ENCODE measurements around the gene BTG2.
"Not testable (repeated sequence)": the region's sequence is repeated elsewhere in the genome, so short reads cannot be mapped to it uniquely, and the experiment has no call there.

Gene BTG2, protein sequence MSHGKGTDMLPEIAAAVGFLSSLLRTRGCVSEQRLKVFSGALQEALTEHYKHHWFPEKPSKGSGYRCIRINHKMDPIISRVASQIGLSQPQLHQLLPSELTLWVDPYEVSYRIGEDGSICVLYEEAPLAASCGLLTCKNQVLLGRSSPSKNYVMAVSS

DNA sequence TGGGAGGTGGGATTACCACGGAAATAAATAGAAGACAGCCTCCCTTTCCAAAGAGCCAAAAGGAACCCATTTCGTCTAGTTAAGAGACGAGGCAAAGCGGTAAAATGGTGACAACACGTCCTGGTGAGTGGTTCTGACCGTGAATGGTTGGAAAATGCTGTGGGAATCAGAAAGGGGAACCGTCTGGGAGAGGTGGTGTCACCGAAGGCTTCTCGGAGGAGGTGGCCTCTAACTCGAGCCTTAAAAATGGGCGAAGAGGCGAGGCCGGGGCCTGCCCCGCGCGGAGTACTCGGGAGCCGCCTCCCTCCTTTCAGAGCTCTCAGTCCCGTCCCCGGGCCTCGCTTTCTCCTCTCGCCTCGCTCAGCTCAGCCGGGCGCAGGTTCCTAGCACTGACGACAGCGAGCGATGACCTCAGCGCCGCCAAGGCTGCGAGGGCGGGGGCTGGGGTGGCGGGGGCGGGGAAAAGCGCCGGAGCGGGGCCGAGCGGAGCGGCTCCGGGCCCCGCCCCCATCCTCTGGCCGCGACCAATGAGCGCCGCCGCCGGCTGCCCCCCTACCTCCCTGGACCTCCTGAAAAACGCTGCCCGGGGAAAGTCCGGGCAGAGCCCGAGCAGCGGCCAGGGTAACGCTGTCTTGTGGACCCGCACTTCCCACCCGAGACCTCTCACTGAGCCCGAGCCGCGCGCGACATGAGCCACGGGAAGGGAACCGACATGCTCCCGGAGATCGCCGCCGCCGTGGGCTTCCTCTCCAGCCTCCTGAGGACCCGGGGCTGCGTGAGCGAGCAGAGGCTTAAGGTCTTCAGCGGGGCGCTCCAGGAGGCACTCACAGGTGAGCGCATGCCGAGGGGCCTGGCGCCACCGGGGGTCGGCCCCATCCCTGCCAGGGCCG is at the start of gene BTG2:
Gene BTG2, plus strand, starts transcription at position 601 of the 890 bp plus-strand sequence. Its CDS starts 88 bp downstream, at position 689.
- peak; percentile 70 to 88 for DNase-seq (ENCODE audit: low read depth in 1 of 2, low spot score in 1 of 2)

DNA sequence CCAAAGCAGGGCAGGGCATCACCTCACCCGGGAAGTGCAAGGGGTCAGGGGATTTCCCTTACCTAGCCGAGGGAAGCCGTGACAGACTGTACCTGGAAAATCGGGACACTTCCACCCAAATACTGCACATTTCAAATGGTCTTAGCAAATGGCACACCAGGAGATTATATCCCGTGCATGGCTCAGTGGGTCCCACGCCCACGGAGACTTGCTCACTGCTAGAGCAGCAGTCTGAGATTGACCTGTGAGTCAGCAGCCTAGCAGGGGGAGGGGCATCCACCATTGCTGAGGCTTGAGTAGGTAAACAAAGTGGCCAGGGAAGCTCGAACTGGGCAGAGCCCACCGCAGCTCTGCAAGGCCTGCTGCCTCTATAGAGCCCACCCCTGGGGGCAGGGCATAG is 48.7 kb upstream of the BTG2 start:
- DNase-seq (ENCODE audit: low read depth in 1 of 2, low spot score in 1 of 2): not testable (repeated sequence)

DNA sequence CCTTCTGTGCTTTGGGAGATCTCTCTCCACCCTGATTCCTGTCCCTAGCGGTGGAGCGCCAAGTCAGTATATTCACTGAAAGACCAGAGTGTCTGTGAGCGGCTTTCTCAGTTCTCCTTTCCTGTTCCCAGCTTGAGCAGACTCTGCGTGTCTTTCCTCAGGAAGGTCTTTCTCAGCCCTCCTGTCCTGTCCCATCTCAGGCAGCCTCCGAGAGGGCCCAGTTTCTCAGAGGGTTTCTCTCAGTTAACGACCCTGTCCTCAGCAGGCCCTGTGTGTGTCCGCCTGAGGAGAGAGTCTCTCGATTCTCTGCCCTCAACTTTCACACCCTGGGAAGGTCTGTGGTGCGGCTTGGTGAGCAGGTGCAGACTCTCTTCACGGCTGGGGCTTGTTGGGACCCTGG is 41.8 kb upstream of the BTG2 start:
- no peak for DNase-seq (ENCODE audit: low read depth in 1 of 2, low spot score in 1 of 2)

DNA sequence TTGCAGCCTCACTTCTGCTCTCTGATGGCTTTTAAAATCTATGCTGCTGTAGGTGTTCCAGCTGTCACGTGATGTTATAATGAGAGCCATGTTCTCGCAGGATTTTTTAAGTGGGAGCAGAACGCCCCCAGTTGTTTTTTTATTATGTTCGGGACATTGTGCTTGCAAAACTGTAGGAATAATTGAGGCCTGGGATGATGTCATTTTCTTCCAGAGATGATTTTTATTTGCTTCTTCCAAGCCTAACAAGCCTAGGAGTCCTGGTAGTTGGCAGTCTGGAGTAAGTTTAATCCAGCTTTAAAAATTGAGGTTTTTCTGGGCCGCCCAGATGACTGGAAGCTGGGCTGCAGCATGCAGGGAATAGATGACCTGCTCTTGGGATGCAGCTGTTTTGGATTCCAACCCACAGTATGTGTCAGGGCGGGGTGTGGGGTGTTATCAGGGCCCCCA is 41.2 kb upstream of the BTG2 start:
- DNase-seq (ENCODE audit: low read depth in 1 of 2, low spot score in 1 of 2): no peak

DNA sequence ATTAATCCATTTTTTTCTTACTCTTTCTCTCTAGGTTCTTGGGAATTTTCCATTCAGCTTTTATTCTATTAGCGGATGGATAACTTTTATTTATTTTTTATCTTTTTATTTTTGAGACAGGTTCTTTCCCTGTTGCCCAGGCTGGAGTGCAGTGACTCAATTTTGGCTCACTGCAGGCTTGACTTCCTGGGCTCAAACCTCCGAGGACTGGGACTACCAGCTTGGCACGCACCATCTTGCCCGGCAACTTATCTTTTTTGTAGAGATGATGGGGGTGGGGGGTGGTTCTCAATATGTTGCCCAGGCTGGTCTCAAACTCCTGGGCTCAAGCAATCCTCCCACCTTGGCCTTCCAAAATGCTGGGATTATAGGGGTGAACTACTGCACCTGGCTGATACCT is 39.8 kb upstream of the BTG2 start:
- no peak for DNase-seq (ENCODE audit: low read depth in 1 of 2, low spot score in 1 of 2)

DNA sequence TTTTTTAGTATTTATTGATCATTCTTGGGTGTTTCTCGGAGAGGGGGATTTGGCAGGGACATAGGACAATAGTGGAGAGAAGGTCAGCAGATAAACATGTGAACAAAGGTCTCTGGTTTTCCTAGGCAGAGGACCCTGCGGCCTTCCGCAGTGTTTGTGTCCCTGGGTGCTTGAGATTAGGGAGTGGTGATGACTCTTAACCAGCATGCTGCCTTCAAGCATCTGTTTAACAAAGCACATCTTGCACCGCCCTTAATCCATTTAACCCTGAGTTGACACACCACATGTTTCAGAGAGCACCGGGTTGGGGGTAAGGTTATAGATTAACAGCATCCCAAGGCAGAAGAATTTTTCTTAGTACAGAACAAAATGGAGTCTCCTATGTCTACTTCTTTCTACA is 39.2 kb upstream of the BTG2 start:
- DNase-seq (ENCODE audit: low read depth in 1 of 2, low spot score in 1 of 2): not testable (repeated sequence)

DNA sequence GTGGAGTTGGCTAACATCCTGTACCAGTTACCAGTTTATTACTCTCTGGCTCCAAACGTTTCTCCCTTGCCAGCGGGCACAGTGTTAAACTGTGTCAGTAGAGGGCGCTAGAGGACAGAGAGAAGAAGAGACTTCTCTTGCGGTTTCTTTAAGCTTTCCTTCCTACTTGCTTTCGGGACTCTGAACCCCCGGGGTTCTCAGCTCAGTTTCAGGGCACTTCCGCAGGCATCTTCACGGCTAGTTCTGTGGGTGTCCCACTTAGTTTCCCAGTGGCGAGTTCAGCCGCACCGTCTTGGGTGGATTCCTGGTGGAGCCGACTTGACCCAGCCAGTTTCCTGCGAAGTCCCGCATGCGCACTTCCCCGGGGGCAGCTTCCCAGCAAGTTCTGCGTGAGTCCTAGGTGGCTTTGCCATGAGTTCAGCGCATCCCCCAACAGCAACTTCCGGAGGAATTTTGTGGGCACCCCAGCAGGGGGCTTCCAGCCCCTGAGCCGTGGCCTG is 37.9 kb upstream of the BTG2 start:
- DNase-seq (ENCODE audit: low read depth in 1 of 2, low spot score in 1 of 2): peak; percentile 59 to 67

DNA sequence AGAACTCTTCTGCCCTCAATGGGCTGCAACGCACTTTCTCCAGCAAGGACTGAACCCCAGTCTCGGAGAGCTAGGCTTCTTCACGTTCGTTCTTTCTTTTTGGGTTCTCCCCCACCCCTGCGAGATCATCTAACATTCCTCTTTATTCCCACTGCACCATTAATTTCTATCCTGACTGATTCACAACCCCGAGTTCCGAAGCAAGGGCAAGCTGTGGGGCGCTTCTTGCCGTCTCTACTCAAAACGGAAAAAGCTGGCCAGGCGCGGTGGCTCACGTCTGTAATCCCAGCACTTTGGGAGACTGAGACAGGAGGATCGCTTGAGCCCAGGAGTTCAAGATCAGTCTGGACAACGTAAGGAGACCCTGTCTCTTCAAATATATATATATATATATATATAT is 37.4 kb upstream of the BTG2 start:
- no peak for DNase-seq (ENCODE audit: low read depth in 1 of 2, low spot score in 1 of 2)

DNA sequence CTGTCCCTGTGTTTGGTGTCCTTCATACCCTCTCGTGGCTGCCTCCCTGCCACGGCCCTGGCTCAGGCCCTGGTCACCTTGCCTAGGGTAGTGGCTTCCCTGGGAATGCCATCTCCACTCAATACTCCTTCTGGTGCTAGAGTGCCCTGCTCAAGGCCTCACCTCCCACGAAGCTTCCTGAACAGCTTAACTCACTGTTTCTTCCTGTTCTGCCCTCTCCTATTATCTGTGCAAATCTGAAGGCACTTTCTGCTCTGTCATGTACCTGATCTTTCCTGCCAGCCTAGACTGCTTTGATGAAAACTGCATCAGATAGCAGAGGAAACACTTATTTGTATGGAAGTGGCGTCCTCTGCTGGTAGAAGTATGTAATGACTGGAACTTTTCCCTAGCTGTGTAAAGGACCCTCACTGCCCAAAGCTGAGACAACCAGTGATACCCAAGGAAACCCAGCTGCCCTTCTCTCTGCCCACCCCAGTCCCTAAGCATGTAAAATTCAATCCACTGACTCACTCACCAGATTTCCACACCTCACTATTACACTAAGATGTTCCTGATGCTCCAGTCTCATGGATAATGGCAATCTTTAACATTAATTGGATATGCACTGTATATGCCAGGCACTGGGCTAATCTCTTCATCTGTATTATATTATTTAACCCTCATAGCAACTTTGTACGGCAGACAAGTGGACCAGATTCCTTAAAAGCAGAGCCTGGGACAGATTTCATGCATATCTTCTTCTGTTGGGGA is 36.2 kb upstream of the BTG2 start:
- DNase-seq (ENCODE audit: low read depth in 1 of 2, low spot score in 1 of 2): no peak

DNA sequence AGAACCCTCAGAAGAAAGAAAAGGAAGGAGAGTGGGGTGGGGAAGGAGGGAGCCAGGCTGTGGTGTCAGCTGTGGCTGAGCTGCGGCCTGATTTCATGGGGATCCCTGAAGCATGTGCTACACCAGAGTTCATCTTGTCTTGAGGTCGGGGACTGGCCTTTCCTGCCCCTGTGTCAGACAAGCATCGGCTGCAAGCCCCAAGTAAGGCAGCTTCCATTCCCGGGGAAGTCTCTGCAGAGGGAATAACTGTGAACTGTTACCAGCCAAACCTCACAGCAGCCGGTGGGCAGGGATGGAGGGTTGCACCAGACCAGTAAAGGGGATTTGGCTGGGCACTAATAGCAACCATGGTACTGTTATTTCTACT is 35.7 kb upstream of the BTG2 start:
- no peak for DNase-seq (ENCODE audit: low read depth in 1 of 2, low spot score in 1 of 2)

DNA sequence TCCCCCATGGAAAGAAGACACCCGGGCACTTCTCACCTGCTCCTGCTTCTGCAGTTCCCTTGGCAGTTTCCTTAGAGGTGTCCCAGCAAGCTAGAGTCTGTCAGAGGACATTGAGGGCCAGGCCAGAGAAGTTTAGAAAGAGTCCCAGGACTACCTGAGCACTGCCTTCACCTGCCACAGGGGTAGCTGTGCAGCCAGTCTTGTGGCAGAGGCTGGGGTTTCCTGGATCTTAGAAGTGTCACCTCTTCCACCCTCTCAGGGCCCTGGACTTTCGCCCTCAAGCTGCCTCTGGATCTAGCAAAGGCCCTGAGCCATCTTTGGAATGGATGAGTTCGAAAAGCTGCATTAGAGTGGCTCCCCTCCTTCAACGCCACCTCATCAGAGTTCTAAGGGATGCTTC is 34.9 kb upstream of the BTG2 start:
- no peak for DNase-seq (ENCODE audit: low read depth in 1 of 2, low spot score in 1 of 2)

DNA sequence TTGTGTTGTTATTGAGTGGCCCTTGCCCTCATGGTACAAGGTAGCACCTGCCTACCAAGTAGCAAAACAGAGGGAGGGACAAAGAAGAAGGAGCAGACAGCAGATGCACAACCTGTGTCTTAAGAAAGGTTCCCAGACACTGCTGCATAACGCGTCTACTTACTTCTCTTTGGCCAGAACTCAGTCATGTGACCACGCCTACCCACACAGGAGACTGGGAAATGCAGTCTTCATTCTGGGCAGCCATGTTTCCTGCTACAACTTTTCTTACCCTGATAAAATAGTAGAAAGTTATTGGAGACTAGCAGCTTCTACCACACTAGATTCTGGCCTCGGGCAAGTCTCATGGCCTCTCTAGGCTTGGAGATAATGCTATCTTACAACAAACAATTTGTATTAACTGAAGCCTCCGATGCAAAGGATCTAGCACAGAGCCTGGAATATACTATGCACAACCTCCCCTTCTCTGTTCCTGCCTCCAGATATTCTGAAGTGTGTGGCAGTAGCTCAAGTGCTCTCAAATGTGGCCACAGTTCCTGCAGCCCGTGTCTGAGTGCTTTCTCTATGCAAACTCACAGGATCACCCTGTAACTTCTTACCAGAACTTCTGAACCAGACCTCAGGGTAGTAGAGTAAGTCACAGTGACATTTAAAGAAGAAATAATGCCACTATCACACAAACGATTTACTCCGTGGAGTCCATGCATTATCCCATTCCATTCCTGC is 34.1 kb upstream of the BTG2 start:
- DNase-seq (ENCODE audit: low read depth in 1 of 2, low spot score in 1 of 2): peak in 1 of 2 donors; percentile 38

DNA sequence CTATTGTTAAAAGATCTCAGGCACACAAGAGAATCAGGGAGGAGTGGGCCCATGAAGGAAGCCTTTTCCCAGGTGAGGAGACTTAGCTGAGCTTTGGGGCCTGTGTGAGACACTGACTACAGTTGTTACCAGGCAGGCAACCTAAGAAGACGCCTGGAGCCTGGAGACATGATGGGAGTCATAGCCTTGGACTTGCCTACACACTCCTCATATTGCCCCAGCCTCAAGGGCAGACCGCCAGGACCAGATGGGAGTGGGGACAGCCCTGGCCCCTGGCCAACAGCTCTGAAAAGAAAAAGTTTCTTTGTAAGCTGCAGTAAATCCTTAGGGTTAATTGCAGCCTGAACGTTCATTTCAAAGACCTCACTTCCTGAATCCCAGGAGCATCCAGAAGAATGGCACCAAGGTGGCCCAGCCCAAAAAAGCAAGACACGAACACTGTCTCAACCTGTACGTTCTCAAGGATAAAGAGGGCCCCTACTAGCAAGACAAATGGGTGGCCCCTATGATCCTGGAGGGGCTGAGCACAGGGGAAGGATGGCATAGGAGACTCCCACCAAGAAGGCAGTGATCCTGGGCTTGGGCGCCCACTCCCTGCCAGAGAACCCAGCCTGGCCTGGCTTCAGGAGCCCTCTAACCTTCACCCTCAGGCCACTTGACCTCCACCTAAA is 33.2 kb upstream of the BTG2 start:
- DNase-seq (ENCODE audit: low read depth in 1 of 2, low spot score in 1 of 2): no peak

DNA sequence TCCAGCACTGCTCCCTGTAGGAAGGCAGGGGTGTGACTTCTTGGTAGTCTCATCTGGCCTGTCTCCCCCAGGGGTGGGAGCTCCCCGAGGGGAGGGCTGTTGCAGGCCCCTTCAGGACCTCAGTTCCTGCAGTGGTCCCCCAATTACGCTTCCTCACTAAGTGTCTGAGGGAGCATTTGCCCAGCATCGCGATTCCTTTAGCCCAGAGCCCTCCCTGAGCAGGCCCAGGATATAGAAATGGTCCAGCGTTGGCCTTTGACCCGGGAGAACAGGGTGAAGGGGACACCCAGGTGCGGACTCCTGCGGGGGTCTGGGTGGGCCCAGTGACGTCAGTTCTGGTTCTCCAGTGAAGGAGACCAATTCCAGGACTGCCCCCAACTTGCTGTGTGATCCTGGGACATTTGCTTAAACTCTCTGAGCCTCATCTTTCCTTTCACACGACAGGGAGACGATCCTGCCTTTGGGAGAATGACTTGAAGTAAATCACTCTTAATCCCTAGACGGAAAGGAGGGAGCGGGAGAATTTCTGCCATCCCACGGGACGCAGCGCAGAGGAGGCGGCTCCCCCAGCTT is 32.6 kb upstream of the BTG2 start:
- no peak for DNase-seq (ENCODE audit: low read depth in 1 of 2, low spot score in 1 of 2)

DNA sequence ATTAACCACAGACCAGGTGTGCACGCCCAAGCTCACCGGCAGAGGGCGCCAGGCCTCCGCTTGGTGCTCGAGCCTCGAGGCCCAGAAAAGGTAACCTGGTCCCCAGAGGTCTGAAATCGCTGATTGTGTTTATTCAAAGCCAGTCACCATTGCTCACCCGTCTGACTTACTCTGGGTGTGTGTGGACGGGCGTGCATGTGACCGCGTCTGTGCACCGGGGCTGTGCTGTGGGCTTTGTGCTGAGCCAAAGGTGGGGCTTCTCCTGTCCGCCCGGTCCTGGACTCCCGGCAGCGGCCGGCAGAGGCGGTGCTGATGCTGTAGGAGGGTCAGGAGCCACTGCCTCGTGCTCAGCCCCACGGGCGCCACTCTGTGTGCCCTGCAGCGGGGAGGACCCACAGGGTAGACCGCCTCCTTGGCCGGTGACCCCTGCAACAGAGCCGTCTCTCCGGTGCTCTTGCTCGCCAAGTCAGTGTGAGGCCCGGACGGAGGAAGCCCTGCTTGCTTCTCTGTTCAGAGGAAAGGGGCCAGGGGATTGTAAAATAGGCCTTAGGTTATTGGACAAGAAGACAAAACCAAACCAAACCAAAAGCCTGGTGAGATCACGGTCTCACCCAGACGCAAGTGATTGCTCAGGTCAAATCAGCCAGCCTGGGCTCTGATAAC is 32.0 kb upstream of the BTG2 start:
- peak; percentile 88 to 90 for DNase-seq (ENCODE audit: low read depth in 1 of 2, low spot score in 1 of 2)

DNA sequence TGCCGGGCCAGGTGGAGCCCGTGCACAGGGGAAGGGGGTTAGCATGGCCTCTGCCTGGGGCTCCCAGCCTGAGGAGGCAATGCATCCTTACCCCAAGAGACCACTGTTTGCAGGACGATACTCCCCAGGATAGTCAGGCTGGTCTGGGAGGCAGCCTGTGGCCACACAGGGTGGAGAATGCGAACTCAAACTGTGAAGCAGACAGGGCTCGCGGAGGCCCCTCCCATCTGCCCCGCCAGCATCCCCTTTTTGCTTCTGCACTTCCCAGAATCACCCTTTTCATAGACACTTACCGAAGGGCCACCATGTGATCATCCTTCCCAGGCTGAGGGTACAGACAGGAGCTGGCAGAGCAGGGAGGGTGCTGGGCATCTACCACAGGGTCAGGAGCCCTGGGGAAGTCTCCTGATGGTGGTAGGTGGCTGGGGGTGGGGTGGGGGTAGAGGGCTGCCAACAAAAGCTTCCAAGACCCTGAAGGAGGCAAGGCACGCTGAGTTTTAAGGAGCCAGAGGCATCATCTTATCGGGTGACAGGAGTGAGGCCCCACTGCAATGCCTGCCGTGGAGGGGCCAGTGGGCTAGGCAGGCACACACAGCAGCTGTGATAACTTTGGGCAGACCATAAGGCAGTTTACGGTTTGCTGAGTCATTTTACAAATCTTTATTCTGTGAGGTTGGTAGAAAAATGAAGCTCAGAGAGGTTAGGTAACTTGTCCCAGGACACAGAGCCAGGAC is 31.3 kb upstream of the BTG2 start:
- DNase-seq (ENCODE audit: low read depth in 1 of 2, low spot score in 1 of 2): no peak

DNA sequence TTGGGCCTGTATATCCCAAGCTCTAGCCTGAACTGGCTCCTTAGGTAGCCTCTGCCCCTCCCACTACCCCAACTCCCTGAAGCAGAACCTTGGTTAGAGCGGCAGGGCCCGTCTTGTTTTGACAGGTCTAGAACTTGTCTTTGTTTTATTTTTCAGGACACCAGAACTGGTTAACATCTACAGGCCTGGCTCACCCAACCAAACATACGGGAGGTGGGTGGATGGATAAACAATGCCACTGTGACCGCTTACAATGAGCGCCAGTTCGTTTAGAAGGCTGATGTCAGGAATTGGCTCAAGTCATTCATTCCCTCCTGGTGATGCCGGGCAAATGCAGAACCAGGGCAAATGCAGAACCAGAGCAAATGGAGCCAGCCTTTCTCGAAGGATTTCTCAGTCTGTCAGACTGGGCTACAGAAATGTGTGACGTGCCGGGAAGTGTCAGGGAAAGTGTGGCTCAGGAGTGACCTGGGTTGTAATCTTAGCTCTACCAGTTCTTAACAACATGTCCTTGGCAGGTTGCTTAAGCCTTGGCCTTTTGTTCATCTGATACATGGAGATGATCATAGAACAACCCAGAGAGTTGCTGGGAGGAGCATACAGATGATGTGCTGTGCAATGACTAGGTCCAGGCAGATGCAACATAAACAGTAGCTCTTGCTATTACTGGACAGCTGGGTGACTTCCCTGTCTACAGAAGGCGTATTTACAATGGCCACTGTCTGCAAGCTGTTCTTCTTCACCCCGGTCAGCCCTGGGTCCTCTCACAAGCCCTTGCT is 30.5 kb upstream of the BTG2 start:
- no peak for DNase-seq (ENCODE audit: low read depth in 1 of 2, low spot score in 1 of 2)

DNA sequence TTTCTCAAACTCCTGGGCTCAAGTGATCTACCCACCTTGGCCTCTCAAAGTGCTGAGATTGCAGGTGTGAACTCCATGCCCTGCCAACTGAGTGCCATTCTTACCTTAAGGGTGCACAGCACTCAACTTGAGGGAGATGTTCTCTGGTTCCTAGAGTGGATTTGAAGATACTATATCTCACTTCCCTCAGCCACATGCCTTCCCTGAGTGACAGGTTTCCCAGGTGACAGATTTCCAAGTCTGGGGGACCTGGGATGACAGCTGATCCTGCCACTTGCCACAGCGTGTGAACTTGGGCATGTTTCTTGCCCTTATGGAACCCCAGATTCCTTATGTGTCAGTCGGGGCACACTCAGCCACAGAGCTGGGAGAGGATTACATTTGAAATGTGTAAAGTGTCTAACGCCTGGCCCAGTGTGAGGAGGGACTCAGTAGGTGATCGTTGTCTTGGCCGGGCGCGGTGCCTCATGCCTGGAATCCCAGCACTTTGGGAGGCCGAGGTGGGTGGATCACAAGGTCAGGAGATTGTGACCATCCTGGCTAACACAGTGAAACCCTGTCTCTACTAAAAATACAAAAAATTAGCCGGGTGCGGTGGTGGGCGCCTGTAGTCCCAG is 29.6 kb upstream of the BTG2 start:
- DNase-seq (ENCODE audit: low read depth in 1 of 2, low spot score in 1 of 2): no peak

Measured in activated T-helper 1 cell treated with anti-CD3 and anti-CD28 coated beads, Interleukin-2, amount 50 U/mL, for 16 hours (primary cell).